Fibroblast of villous mesenchyme (primary cell): ENCODE measurements around the gene PRKAR1B. TPM values are rescaled to one million over a fixed set of nuclear protein-coding genes. Genes with fewer than 3 reads are reported as not detected.

ENCODE experiments used
- DNase-seq: peaks from one replicate; pipeline ENCODE4 v3.0.0-alpha.2; 2010; ENCODE audit warnings: low read depth
- H3K4me3 ChIP-seq: 2 replicates; pipeline ENCODE4 v1.5.1; 2011; ENCODE audit warnings: low read depth, mild to moderate bottlenecking, low read length
- total RNA-seq: library from RNA; depleted of rRNA; stranded (reverse); fragments of >200 nt; gene quantifications from 2 replicates; pipeline ENCODE4 v1.2.3, GENCODE V29; 2012
- TF ChIP-seq, protein P1 (sequence below): IDR thresholded peaks from 2 replicates; pipeline ENCODE4 v1.5.1; 2012; ENCODE audit warnings: low read depth, mild to moderate bottlenecking, low read length; ENCODE audit not compliant: insufficient read depth

Gene PRKAR1B
- total RNA-seq, 1 donor: 16.4 TPM

DNA sequence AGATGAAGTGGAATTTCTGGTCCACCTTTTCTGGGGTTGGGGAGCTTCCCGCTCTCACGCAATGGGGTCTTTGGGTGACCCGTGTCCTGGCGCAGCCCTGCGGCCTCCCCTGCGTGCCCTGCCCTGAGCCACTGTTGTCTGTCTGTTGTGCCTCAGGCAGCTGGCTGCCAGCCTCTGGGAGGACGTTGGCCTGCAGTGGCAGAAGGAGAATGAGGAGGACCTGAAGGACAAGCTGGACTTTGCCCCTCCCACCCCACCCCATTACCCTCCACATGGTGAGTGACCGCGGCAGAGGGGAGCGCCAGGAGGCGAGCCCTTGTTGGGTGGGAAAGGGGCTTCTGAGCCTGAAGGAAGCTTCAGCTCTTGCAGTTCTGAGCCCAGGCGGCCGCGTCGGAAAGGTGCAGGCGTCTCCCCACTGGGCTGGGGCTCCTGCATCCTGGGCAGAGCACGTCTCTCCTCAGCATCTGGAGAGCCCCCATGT is 14.2 kb upstream of the PRKAR1B start:
- H3K4me3 ChIP-seq: no peak overlapping the region
- TF ChIP-seq, protein P1, sequence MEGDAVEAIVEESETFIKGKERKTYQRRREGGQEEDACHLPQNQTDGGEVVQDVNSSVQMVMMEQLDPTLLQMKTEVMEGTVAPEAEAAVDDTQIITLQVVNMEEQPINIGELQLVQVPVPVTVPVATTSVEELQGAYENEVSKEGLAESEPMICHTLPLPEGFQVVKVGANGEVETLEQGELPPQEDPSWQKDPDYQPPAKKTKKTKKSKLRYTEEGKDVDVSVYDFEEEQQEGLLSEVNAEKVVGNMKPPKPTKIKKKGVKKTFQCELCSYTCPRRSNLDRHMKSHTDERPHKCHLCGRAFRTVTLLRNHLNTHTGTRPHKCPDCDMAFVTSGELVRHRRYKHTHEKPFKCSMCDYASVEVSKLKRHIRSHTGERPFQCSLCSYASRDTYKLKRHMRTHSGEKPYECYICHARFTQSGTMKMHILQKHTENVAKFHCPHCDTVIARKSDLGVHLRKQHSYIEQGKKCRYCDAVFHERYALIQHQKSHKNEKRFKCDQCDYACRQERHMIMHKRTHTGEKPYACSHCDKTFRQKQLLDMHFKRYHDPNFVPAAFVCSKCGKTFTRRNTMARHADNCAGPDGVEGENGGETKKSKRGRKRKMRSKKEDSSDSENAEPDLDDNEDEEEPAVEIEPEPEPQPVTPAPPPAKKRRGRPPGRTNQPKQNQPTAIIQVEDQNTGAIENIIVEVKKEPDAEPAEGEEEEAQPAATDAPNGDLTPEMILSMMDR: no peak
- no peak for DNase-seq

DNA sequence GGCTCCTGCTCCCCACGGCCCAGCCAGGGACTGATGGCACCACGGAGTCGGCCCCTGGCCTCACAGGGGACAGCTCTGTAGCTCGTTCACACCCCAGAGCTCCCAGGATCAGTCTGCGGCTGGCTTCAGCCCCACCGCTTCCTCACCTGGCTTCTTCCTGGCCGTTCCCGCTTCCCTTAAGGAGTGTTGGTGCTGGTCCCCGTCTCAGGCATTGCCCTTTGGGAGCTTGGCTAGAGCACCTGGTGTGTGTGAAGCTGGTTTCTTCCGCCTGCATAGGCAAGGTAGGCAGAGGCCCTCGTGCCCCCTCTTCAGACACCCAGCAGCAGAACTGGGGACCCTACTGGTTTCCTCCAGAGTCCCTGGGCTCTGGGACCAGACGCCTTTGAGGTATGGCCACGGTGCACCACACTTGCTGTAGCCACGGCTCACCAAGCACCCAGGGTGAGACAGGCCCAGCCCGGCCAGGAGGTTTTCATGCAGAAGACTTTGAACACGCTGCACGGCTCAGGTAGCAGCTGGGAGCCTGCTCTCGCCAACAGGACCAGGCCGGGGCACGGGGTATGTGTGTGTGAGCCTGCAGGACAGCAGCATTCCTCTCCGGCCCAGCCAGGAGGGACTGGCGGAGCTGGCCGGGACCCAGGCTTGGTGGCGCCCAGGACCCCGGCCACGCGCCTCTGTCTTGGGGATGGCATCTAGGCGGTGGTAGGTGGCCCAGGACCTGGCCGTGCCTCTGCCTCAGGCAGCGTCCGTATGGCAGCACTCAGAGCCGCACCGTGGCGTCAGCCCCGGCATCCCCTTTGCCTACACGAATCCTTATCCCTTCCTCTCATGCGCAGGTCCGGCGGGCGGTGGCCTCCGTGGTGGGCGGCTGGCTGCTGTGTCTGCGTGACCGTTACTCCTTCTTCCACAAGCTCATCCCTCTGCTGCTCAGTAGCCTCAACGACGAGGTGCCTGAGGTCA is 13.2 kb upstream of the PRKAR1B start:
- no peak for DNase-seq

DNA sequence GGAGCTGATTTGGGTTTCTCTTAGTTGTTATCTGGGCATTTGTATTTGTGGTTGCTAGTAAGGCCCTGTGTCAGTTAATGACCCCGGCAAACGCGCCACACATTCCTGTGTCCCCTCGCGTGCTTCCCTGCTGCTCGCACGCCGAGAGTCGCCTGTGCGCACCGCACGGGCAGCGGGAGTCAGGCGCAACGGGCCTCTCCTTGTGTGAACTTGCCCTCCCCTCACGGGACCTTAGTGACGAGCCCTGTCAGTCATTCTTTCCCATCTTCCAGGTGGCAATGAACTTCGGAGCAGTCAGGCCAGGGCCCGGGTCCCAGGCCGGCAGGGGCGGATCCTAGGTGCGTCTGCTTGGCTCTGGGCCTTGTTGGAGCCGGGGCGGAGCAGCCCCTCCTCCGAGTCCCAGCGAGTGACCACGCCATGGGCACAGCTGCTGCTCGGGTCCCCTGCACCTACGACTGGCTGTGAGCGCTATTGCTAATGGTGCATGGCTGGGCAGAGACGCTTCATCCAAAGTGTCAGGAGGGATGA is 12.4 kb upstream of the PRKAR1B start:
- DNase-seq: no peak
- TF ChIP-seq, protein P1: no peak
- H3K4me3 ChIP-seq: no peak overlapping the region

More for the DNA sequence above, 13.2 kb upstream of the PRKAR1B start:
- H3K4me3 ChIP-seq: no peak overlapping the region
- TF ChIP-seq, protein P1: no peak

DNA sequence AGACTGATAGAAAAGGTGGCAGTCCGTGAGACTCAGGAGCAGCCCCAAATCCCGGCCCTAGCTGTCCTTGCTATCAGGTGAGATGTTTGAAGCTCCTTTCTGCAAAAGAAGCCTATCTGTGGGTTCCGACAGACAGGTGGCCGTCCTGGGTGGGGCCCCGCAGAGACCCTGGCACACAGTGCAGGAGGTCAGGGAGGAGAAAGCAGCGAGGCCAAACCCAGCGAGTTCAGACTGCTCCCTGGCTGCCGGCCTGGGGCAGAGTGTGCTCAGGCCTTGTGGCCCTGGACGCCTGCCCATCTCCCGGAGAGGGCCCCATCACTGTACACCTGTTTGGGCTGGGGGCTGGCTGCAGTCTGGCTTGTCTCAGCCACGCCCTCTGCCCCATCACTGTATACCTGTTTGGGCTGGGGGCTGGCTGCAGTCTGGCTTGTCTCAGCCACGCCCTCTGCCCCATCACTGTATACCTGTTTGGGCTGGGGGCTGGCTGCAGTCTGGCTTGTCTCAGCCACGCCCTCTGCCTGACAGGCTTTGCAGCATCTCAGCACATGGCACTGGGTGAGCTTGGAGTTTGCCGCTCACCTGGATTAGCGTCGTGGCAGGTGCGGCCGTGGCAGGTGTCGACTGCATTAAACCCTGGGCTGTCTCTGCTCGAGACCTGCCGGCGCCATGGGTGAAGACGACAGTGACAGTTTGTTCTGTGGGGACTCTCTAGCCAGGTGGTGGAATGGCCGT is 11.8 kb upstream of the PRKAR1B start:
- TF ChIP-seq, protein P1: no peak
- no peak overlapping the region for H3K4me3 ChIP-seq
- DNase-seq: no peak

DNA sequence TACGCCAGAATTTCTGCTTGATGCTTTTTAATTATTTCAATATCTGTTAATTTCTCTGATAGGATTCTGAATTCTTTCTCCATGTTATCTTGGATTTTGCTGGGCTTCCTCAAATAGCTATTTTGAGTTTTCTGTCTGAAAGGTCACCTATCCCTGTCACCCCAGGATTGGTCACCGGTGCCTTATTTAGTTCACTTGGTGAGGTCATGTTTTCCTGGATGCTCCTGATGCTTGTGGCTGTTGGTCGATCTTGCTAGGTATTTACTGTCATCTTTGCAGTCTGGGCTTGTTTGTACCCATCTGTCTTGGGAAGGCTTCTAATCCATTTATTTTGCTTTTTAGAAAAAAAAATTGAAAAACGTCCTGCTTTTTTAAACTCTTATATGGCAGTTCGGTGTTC is 11.2 kb upstream of the PRKAR1B start:
- no peak for DNase-seq
- no peak overlapping the region for H3K4me3 ChIP-seq
- TF ChIP-seq, protein P1: no peak

DNA sequence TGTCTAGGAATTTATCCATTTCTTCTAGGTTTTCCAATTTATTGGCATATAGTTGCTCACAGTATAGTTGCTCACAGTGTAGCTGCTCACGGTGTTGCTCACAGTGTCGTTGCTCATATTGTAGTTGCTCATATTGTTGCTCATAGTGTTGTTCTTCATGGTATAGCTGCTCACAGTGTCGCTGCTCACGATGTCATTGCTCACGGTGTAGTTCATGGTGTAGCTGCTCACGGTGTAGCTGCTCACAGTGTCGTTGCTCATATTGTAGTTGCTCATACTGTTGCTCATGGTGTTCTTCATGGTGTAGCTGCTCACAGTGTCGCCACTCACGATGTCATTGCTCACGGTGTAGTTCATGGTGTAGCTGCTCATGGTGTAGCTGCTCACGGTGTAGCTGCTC is 7.7 kb upstream of the PRKAR1B start:
- H3K4me3 ChIP-seq: no peak overlapping the region
- no peak for DNase-seq
- TF ChIP-seq, protein P1: no peak
